Thoracic aorta (tissue), 2 donors: ENCODE data around the gene SGCD. TPM values are rescaled to one million over a fixed set of nuclear protein-coding genes. Genes with fewer than 3 reads are reported as not detected.

Experiments used
- ATAC-seq: fragments of 150-250 bp; one replicate; pipeline ENCODE4 v1.8.0; 2017; ENCODE audit warnings: low read depth; ENCODE audit not compliant: insufficient number of reproducible peaks, low FRiP score
- DNase-seq: peaks from one replicate; pipeline ENCODE4 v3.0.0-alpha.2; 2020; ENCODE audit warnings: low spot score
- H3K27ac ChIP-seq, 2 donors: fragments of 200-600 bp; sonication (generic); 1 replicate in 1 of 2; 2 replicates in 1 of 2; pipeline ENCODE4 v1.5.1; 2016; ENCODE audit warnings: mild to moderate bottlenecking in 2 of 2, moderate library complexity in 2 of 2
- H3K27me3 ChIP-seq: fragments of 200-600 bp; sonication (generic); replicated peaks from 2 replicates; pipeline ENCODE4 v1.6.0; 2016; ENCODE audit warnings: mild to moderate bottlenecking; ENCODE audit not compliant: insufficient read depth
- H3K36me3 ChIP-seq: fragments of 200-600 bp; sonication (generic); one replicate; pipeline ENCODE4 v1.5.1; 2016
- H3K4me1 ChIP-seq, 2 donors: fragments of 200-600 bp; sonication (generic); 1 replicate in 1 of 2; 2 replicates in 1 of 2; pipeline versions ENCODE4 v1.5.1 to v1.6.0; 2016; ENCODE audit warnings: low read depth in 2 of 2, mild to moderate bottlenecking in 1 of 2; ENCODE audit not compliant: control insufficient read depth in 1 of 2
- H3K4me3 ChIP-seq: fragments of 200-600 bp; sonication (generic); 2 replicates; pipeline ENCODE4 v1.5.1; 2016; ENCODE audit warnings: mild to moderate bottlenecking
- H3K9me3 ChIP-seq: fragments of 200-600 bp; sonication (generic); 2 replicates; pipeline ENCODE4 v1.5.1; 2016
- total RNA-seq, 2 donors: library from RNA; depleted of rRNA; stranded (reverse); fragments of >200 nt; gene quantifications; one replicate each; pipeline versions ENCODE4 v1.1.0 to v1.2.3, GENCODE V29; 2016
- TF ChIP-seq, protein P1 (sequence below): fragments of 200-600 bp; sonication (generic); IDR thresholded peaks from one replicate; pipeline ENCODE4 v1.5.1; 2019; ENCODE audit warnings: antibody characterized with exemption

The SGCD gene
- total RNA-seq, 2 donors from 2014 or later = 20.4 to 40.3 TPM

DNA sequence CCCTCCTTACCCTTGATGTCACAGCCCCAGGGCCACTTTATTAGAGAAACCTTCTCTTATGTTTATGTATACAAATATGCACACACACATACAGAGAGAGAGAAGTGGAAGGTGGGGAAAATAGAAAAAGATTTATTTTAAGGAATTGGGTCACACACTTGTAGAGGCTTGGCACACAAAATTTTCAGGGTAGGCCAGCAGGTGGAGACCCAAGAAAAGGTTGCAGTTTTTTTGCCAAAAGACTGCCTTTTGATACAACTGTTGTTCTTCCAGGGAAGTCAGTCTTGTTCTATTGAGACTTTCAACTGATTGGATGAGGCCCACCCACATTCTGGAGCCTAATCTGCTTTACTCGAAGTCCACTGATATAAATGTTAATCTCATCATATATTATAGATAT lies 392.0 kb downstream of the SGCD start:
- Histone ChIP-seq H3K4me1 (no peaks in the 10 kb centered on the region), H3K27ac (no peak overlapping the region), H3K36me3 (no peaks in the 10 kb centered on the region), H3K27me3 (no peaks in the 10 kb centered on the region), H3K9me3 (no peaks in the 10 kb centered on the region), H3K4me3 (no peak overlapping the region)
- TF ChIP-seq, protein P1, sequence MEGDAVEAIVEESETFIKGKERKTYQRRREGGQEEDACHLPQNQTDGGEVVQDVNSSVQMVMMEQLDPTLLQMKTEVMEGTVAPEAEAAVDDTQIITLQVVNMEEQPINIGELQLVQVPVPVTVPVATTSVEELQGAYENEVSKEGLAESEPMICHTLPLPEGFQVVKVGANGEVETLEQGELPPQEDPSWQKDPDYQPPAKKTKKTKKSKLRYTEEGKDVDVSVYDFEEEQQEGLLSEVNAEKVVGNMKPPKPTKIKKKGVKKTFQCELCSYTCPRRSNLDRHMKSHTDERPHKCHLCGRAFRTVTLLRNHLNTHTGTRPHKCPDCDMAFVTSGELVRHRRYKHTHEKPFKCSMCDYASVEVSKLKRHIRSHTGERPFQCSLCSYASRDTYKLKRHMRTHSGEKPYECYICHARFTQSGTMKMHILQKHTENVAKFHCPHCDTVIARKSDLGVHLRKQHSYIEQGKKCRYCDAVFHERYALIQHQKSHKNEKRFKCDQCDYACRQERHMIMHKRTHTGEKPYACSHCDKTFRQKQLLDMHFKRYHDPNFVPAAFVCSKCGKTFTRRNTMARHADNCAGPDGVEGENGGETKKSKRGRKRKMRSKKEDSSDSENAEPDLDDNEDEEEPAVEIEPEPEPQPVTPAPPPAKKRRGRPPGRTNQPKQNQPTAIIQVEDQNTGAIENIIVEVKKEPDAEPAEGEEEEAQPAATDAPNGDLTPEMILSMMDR = no peak
- DNase-seq = no peak
- no peak for ATAC-seq

DNA sequence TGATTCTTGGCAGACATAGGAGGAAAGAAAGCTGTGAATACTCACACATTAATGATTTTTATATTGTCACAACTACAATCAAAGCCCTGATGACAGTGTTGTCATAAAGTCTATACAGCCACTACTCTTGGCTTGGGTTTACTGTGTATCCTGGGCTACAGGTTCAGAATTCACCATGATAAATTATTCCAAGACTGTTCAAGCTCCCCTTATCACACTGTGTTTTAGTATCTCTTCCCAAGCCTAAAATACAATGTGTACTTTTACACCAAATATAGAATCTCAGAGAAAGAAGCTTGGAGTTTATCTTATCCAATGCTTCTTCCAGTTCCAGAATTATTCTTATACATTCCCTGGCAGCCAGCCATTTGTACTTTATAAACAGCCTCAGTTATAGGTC lies 395.4 kb downstream of the SGCD start:
- no peaks in the 10 kb centered on the region for H3K4me1 ChIP-seq
- TF ChIP-seq, protein P1 = no peak
- H3K9me3 ChIP-seq = no peaks in the 10 kb centered on the region
- ATAC-seq (no peak), DNase-seq (no peak)
- no peak overlapping the region for H3K27ac ChIP-seq
- H3K4me3 ChIP-seq = no peak overlapping the region
- H3K36me3 ChIP-seq = no peaks in the 10 kb centered on the region
- no peaks in the 10 kb centered on the region for H3K27me3 ChIP-seq

- DNase-seq (no peak), ATAC-seq (no peak)
- H3K27ac ChIP-seq = no peak overlapping the region
- H3K4me1 ChIP-seq = no peaks in the 10 kb centered on the region
- TF ChIP-seq, protein P1 = no peak
- no peaks in the 10 kb centered on the region for H3K27me3 ChIP-seq
- no peaks in the 10 kb centered on the region for H3K9me3 ChIP-seq
- no peaks in the 10 kb centered on the region for H3K36me3 ChIP-seq
- H3K4me3 ChIP-seq = no peak overlapping the region
These were observed 408.5 kb downstream of the SGCD start for GRCh38 chr5:156735477-156735876.

DNA sequence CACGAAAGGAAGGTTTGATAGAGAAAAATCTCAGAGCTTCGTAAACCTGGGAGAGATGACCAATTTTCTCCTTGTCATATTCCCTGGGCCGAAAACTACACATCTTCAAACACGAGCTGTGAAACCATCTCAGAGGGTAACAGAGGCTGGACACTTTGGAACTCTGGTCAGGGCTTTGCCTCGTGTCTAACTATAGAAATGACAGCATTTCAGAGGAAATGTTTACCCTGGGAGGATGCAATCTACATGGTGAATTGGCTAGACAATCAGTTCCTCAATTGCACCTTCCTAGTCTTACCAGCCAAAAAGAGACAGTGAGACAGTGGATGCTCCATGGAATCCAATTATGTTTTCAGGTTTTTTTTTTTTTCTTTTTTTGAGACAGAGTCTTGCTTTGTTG lies 414.6 kb downstream of the SGCD start:
- TF ChIP-seq, protein P1 = no peak
- H3K36me3 ChIP-seq = no peaks in the 10 kb centered on the region
- no peaks in the 10 kb centered on the region for H3K9me3 ChIP-seq
- no peaks in the 10 kb centered on the region for H3K27me3 ChIP-seq
- H3K27ac ChIP-seq = no peak overlapping the region
- no peak for ATAC-seq
- H3K4me1 ChIP-seq = no peaks in the 10 kb centered on the region
- DNase-seq = no peak
- H3K4me3 ChIP-seq = no peak overlapping the region

GRCh38 chr5:156753846-156754245 lies 426.9 kb downstream of the SGCD start:
- no peak for ATAC-seq
- no peak for DNase-seq
- Histone ChIP-seq H3K36me3 (no peaks in the 10 kb centered on the region), H3K9me3 (no peaks in the 10 kb centered on the region), H3K4me3 (no peak overlapping the region), H3K27ac (no peak overlapping the region), H3K27me3 (no peaks in the 10 kb centered on the region), H3K4me1 (no peaks in the 10 kb centered on the region)
- TF ChIP-seq, protein P1 = no peak
